HTERT RPE-1 (cell line): ENCODE data around the gene NEU2.

Experiments used
- in situ Hi-C: fragments of 300-500 bp; cut with MboI; formaldehyde crosslinking; loops from 4 replicates; pipeline ENCODE4 v1.14.3; 2020; ENCODE audit warnings: low sequenced_read_pairs

NEU2 gene

DNA sequence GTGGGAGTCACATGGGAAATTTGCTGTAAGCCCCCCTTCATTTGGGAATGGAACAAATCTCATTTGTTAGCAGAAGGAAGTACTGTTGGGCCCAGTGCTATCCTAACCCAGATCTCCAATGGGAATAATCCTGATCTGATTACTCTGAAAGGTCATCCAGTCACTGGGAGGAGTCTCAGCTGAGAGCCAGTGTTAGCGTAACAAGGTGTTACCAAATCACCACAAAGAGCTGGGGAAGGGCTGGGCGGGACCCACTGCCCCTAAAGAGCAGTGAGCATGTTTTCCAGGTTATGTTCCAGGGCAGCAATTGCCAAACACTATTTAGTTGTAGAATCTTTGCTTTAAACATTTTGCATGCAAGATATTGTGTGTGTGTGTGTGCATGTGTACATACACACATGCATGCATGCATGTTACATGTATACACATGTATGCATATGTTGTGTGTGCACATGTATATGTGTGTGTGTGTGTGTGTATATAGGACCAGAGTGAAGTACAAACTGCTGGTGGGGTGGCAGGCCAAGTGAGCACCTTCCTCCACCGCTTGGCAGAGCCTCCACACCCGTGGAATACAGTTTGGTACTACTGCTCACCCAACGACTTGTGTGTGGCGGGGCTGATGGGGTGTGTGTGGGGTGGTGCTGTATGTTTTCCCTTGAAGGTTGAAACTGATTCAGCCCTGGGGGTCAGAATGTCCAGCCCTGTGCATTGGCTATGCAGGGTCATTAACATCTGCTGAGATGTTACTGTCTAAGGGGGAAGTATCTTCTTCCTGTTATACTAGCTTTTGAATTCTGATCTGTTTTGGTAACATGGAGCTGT lies 42.9 kb downstream of the NEU2 start:
- in situ Hi-C loops, result no loop called here

DNA sequence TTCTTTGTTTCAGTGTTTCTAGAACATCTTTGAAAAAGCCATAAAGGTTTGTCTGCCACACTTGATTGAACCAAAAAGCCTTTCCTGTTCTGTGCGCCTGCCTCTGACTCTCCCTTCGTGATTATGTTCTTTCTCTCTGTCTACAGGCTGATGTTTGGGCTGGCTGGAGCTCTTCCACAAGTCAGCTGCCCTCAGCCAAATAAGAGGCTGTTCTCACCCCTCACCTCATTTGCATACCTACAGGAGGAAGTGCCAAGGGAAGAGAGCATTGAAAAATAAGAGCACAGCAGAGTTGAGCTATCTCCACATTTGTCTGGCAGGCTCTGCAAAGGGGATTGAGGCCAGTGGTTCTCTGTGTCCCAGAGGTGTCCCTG lies 43.5 kb downstream of the NEU2 start:
- in situ Hi-C loops, result no loop called here

DNA sequence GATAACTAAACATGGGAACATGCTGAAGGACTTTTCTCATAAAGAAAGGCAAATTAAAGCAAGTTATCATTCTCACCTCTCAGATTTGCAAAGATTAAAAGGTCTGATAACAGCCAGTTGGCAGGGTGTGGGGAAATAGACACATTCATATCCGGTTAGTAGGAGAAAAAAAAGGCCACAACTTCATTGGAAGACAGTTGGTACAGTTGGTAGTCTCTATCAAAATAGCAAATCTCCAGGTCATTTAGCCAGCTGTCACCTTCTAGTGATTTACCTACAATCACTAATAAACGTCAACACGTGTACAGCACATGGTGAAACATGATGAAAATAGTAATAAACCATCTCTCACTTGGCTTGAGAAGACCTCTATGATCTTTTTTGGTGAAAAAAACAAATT lies 44.3 kb downstream of the NEU2 start:
- in situ Hi-C loops, result no loop called here

DNA sequence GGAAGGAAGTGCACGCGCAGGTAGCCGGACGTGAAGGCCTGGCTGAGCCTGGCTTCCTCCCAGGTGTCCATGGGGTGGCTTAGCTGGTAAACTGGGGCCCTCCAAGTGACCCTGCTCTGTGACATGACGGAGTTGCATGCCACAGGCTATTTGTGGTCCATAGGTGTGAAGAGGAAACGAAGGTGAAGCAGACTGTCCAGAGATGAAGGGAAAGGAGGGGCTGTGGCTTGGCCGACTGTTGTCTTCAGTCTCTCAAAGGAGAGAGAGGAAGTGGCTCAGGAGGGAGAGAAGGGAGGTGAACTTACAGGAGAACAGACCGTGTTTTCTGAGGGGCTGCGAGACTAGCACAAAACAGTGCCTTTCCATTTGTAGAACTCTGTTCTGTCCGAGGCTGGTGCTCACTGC lies 47.0 kb downstream of the NEU2 start:
- in situ Hi-C loops, result no loop called here

DNA sequence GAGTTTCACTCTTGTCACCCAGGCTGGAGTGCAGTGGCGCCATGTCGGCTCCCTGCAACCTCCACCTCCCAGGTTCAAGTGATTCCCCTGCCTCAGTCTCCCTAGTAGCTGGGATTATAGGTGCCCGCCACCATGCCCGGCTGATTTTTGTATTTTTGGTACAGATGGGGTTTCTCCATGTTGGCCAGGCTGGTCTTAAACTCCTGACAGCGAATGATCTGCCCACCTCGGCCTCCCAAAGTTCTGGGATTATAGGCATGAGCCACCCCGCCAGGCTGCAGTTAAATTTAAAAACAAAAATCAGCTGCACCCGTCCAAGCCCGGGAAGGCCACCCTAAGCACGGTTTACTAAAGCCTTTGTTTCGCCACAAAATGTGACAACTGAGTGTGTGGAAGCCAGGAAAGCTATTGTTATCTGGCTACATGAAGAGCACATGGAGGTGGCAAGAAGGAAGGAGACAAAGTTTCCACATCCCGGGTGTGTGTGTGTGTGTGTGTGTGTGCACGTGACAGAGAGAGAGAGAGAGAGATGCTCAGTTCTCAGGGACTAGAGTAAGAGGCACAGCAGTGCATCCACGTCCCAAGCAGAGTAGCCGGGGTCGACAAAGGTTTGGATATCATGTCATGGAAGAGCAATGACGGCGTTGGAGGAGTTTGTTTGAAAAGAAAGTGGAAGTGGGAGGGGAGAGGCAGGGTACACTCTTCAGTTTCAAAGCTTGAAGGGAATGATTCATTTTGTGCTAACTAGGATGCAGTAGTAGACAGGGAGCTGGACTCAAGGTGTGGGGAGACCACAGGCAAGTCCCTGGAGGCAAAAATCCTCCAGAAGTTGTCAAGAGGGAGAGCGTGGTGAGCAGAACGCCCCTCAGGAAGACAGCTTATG lies 47.7 kb downstream of the NEU2 start:
- in situ Hi-C loops, result no loop called here

DNA sequence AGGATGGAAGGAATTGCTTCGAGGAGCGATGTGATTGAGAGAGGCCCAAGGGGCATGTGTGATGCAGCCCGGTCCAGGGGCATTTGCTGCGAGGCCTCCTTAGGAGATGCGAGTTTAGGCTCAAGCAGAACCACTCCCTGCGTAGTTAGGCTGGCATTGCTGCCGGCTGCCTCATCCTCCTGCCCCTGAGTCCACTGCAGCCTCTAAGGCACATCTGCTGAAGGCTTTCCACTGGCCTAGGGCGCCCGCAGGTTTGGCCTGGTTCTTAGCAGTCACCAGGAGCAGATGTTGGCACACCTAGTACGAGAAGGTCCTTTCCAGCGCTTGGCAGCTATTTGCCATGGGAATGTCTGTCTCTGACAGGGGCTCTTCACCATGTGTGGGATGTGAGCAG lies 48.4 kb downstream of the NEU2 start:
- in situ Hi-C loops, result no loop called here

DNA sequence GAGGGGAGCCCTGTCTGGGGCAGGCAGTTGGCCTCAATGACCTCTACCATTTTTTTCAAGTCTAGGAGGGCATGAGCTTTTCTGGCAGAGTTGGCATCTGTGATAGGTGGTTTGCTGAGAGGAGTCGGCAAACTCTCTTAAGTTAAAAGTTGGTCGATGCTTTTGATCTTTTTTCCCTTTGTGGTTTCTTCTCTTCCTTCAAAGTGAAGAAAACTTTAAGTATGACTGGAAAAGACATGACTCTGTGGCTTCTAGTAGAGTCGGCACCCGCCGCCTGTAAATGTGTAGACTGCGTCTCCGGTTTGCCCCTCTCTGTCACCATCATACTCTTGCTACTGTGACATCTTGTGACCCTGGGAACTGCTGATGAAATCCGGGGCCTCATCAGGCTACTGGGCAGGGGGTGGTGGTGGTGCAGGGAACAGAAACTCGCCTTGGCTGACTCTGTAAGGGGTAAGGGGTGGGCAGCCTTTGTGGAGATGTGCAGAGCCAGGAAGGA lies 48.8 kb downstream of the NEU2 start:
- in situ Hi-C loops, result no loop called here

DNA sequence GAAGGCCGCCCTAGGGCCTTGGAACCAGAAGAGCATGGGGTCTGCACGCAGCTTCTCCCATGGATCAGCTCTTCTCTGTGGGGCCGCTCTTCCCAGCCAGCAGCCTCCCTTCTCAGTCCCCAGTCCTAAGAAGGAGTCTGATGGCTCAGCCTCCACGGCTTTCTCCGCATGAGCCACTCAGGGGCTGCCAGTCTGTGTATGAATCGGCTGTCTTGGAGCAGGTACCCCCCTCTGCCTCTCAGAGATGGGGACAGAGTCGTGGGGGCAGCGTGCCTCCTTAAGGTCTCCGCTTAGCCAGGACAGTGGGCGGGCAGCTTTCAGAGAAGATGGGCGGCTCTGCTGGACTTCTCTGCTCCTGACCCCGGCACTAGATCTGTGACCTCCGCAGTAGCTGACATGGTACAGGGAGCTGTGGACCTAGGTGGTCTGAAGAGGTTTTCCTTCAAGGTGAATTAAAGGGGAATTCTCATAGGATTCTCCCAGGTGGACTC lies 49.3 kb downstream of the NEU2 start:
- in situ Hi-C loops, result no loop called here

DNA sequence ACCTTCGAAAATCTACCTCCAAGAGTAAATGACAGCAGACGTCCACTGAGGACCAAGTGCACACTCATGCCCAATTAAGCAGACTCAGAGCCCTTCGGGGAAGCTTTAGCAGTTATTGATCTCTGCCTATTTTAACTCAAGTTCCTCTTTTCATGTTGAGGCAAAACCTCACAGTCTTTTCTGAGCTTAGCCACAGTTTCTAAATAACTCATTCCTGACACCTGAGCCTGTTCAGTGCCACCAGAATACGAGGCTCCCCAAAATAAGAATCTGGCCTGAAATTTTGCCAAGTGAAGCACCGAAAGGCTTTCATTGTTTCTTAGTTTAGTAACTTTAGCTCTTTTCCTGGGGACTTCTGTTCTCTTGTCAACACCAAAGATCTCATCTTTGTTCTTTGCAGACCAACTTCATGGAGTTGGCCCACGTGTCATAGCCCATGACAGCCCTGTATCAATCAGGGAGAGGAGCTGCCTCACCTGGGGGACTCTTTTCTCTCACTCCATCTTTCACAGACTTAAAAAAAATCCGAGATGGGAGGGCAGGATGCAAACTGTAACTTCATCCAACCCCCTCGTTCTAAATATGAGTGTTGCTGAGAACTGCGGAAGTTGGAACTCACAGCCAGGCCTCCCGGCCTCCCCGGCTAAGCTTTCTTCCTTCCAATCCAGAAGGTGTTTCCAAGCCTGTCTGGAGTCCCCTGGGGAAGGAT lies 49.9 kb downstream of the NEU2 start:
- in situ Hi-C loops, result no loop called here

DNA sequence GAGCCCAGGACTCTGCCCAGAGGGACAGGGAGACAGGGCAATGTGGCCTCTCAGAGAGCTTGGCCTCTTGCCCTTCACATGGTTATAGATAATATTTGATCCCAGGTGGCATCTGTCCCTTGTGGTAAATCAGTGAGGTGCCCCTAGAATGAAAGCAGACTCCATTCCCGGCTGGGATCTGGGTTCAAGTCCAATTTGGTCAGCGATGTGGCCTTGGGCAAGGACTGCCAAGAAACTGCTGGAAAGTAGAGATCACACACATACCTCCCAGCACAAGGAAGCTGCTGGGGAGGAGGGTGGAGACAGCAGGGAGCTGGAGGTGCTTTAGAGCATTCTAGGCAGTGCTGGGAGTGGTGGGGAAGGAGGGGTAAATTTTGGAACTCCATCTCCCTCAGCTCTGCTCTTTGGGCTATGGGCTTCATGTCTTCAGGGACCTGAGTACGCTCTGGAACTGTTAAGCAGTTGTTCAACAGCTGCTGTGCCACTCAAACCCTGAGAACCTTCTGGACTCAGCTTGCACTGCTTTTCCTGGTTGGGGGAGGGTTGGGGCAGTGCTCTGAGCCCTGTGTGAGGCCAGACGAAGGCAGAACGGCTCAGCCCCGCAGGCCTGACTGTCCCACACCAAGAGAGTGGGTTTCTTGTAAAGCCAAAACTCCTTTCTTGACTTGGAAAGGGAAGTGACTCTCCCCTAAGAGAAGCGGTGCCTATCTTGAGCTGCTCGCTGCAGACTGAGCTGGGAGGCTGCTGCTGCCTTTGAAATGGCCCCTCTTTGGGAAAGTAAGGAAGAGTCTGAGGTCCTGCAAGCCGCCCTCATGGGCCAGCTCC lies 50.7 kb downstream of the NEU2 start:
- in situ Hi-C loops, result no loop called here

DNA sequence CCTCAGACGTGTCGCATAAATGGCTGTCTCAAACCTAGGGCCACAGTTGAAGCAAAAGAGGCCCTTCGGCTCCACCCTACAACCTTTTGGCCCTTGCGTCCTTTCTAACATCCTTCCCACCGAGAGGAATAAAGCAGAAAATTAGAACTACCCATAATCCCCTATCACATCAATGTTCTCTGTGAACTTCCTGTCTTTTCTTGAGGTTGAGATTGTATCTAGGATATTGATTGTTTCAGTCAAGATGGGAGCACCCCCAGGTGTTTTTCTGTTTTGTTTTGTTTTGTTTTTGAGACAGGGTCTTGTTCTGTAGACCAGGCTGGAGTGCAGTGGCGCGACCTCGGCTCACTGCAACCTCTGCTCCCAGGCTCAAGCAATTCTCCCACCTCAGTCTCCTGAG lies 51.3 kb downstream of the NEU2 start:
- in situ Hi-C loops, result no loop called here

DNA sequence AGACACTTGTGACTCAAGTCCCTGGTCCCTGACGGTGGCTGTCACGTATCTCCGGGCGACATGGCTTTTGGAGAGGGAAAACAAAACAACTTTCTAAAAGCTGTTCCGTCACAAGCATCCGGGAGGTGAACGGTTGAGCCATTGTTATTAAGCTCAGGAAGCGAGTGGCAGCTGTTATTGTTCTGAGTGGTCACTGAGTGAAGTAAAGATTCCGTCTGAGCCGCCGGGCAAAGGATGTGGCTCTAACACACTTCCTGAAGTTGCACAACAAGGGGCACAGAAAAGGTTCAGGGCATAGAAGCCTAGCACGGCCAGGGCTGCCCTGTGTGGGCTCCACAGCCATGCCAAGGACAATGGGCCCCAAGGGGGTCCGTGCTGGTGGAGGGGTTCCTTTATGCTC lies 52.0 kb downstream of the NEU2 start:
- in situ Hi-C loops, result no loop called here
